HG02759 (cell line): Measurements from ENCODE around the gene SNAI1.
"Not testable (repeated sequence)": the region's sequence is repeated elsewhere in the genome, so short reads cannot be mapped to it uniquely, and the experiment has no call there.

Experiments
- ATAC-seq: cut with Tn5 transposase; IDR thresholded peaks from one replicate; pipeline ENCODE4 v1.9.1; 2021; ENCODE audit warnings: mild to moderate bottlenecking, moderate library complexity; ENCODE audit not compliant: unreplicated experiment

Gene SNAI1

GRCh38 chr20:49985617-49986016 lies 2.8 kb downstream of the SNAI1 start:
- ATAC-seq: no peak

GRCh38 chr20:49986049-49986448 lies 3.3 kb downstream of the SNAI1 start:
- no peak for ATAC-seq

DNA sequence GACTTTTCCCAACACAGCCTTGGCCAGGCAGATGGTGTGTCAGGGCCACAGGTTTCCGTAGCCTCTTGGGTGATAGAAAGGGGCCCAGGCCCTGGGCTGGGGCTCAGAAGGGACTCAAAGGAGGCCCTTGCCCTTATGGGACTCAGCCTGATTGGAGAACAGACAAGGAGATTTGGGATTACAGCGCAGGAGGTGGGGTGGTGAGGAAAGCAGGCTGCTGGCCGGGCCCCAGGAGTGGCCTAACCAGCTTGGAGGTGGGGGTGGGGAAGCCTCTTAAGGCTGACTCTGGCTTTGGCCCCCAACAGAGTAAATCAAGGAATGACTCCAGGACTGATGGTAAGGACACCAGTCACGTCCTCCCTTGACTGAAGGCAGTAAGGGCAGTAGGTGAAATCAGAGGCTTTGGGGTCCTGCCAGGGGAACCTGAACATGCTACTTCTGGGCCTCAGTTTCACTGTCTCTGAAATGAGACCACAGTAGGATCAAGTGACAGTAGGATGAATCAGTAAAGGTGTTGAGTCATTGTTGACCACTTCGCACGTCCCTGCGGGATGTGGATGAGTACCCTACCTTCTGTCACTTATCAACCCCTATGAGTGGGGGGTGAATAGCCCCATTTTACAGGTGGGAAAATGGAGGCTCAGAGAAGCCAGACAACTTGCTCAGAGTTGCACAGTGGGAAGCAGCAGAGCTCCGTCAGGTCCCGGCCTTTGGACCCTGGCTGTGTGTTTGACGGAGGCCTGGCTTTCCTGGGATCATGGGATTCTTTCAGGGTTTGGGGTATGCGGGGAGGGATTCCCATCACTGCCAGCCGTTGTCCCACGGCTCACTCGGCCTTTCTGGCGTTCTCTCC lies 4.5 kb downstream of the SNAI1 start:
- no peak for ATAC-seq

DNA sequence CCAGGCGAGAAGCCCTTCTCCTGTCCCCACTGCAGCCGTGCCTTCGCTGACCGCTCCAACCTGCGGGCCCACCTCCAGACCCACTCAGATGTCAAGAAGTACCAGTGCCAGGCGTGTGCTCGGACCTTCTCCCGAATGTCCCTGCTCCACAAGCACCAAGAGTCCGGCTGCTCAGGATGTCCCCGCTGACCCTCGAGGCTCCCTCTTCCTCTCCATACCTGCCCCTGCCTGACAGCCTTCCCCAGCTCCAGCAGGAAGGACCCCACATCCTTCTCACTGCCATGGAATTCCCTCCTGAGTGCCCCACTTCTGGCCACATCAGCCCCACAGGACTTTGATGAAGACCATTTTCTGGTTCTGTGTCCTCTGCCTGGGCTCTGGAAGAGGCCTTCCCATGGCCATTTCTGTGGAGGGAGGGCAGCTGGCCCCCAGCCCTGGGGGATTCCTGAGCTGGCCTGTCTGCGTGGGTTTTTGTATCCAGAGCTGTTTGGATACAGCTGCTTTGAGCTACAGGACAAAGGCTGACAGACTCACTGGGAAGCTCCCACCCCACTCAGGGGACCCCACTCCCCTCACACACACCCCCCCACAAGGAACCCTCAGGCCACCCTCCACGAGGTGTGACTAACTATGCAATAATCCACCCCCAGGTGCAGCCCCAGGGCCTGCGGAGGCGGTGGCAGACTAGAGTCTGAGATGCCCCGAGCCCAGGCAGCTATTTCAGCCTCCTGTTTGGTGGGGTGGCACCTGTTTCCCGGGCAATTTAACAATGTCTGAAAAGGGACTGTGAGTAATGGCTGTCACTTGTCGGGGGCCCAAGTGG lies 5.3 kb downstream of the SNAI1 start:
- ATAC-seq: no peak

GRCh38 chr20:49989234-49990065 lies 6.7 kb downstream of the SNAI1 start:
- no peak for ATAC-seq

GRCh38 chr20:49990271-49990720 lies 7.5 kb downstream of the SNAI1 start:
- ATAC-seq: no peak

DNA sequence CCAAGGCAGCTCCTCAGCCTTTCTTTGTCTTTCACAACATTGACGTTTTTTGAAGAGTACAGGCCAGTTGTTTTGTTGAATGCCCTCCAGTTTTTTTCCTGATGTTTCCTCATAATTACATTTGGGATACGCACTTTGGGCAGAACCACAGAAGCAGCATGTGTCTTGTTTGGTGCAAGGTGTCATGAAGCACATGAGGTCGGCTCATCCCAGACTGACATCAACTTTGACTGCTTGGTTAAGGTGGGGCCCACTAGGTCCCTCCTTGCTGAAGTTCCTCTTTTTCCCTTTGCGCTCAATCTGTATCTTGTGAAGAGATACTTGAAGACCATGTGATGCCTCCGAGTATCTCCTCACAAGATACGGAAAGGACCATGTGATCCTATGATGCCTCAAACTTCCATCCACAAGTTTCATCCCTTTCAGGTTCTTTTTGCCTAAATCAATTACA lies 10.5 kb downstream of the SNAI1 start:
- no peak for ATAC-seq

DNA sequence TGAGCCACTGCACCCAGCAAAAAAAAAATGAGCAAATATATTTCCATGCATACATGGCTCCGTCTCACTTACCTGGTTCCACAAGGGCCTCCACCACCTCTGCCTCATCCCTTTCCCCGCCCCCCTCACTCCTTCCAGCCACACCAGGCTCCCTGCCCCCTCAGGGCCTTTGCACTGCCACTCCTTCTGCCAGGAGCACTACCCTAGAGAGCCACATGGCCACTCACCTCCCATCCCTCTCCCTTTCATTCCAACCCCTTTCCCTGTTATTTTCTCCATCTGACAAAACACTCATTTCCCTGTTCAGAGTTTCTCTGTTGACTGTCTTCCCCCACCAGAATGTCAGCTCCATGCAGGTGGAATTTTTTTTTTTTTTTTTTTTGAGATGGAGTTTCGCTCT lies 12.8 kb downstream of the SNAI1 start:
- no peak for ATAC-seq

DNA sequence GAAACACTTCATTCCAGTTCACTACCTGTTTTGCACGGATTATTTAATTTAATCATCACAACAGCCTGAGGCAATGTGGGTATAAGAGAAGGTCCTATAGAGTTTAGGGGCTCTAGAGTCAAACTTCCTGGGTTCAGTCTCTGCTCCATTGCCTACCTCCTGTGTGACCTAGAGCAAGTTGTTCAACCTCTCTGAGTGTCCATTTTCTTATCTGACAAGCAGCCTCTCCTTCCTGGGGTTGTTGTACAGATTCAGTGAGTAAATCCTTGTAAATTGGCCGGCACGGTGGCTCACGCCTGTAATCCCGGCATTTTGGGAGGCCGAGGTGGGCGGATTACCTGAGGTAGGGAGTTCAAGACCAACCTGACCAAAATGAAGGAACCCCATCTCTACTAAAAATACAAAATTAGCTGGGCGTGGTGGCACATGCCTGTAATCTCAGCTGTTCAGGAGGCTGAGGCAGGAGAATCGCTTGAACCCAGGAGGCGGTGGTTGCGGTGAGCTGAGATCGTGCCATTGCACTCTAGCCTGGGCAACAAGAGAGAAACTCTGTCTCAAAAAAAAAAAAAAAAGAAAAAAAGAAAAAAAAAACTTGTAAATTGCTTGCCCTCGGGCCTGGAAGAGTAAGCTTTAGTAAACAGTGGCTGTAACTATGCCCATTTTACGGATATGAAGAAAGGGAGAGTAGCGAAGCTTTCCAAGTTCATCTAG lies 15.9 kb downstream of the SNAI1 start:
- ATAC-seq: not testable (repeated sequence)

GRCh38 chr20:49999329-49999728 lies 16.5 kb downstream of the SNAI1 start:
- peak; percentile 84 for ATAC-seq

DNA sequence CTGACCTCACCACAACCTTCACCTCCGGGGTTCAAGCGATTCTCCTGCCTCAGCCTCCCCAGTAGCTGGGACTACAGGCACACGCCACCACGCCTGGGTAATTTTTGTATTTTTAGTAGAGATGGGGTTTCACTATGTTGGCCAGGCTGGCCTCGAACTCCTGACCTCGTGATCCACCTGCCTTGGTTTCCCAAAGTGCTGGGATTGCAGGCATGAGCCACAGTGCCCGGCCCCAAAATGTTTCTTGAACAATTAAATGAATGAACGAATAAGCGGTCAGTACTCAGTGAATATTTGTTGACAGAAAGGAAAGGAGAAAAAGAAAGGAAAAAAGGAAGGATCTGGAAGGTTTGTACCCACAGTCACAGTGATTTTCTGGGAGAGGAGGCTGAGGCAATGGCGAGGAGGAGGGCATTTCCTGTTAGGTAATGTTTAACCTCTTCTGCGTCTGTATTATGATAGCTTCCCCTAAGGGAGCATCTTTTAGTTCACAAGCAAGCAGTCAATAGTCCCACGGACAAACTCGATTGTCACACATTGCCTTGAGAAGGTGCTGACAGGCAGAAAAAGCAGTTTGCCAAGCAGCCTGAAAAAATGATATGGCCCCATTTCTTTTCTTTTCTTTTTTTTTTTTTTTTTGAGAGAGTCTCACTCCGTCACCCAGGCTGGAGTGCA lies 17.9 kb downstream of the SNAI1 start:
- ATAC-seq: not testable (repeated sequence)

GRCh38 chr20:50001784-50002311 lies 19.1 kb downstream of the SNAI1 start:
- ATAC-seq: no peak

DNA sequence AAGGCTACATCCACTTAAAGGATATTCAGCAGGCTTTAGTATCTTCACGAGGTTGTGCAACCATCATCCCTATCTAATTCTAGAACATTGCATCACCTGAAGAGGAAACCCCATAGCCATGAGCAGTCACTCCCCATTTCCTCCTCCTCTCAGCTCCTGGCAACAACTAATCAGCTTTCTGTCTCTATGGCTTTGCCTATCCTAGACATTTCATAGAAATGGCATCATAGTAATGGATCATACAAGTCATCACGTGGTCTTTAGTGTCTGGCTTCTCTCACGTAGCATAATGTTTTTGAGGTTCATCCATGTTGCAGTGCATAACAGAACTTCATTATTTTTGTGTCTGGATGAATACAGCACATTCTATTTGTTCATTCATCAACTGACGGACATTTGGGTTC lies 20.5 kb downstream of the SNAI1 start:
- no peak for ATAC-seq

GRCh38 chr20:50004229-50004628 lies 21.4 kb downstream of the SNAI1 start:
- ATAC-seq: no peak

DNA sequence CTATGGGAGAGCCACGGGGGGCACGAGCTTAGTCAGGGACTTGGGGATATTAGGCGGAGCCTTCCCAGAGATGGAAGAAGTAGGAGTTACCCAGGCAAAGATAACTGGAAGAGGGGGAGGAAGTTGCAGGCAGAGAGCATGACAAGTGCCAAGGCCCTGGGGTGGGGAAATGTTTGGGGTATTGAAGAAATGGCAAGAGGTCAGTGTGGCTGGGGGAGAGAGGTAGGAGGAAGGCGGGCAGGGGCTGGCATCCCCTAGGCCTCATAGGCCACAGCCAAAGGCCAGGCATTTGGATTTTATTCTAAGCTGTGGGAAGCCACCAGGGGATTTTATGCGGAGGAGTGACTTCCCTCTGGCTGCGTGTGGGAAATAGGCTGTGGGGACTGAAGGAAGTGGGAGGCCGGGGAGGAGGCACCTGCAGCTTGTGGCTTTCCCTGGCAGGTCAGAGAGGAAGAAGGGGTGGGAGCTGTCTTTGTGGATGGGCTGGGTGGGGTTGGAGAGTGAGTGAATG lies 22.7 kb downstream of the SNAI1 start:
- no peak for ATAC-seq

DNA sequence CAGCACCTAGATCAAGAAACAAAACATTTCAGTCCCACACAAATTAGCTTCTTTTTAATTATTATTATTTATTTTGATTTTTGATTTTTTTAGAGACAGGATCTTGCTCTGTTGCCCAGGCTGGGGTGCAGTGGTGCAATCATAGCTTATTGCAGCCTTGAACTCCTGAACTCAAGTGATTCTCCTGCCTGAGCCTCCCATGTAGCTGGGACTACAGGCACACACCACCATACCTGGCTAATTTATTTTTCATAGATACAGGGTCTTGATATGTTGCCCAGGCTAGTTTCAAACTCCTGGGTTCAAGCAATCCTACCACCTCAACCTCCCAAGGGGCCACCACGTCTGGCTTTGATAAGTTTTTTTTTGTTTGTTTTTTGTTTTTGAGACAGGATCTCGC lies 24.6 kb downstream of the SNAI1 start:
- no peak for ATAC-seq

DNA sequence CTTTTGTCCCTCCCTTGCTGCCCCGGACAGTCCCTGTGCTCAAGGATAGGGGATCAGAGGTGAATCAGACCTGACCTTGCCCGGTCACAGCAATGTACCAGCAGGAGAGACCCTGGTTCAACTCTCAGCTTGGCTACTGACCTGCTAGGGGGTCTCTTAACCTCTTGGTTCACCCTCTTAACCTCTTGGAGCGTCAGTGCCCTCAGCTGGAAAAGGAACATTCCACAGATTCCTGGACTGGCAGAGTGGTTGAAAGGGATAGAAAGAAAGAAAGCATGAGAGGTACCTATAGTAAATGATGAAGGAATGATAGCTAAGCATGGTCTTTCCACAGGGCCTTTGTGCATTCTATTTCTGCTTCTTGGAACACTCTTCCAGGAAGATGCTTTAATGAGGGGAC lies 25.2 kb downstream of the SNAI1 start:
- ATAC-seq: no peak

- ATAC-seq: no peak
Measured at GRCh38 chr20:50009521-50010454, 27.0 kb downstream of the SNAI1 start.
